ENCODE results near the gene MGST2.
A peak's percentile ranks its signal among the peaks of the same experiment; 100 is the strongest.
"Not testable (repeated sequence)": the region's sequence is repeated elsewhere in the genome, so short reads cannot be mapped to it uniquely, and the experiment has no call there.

Gene MGST2

DNA sequence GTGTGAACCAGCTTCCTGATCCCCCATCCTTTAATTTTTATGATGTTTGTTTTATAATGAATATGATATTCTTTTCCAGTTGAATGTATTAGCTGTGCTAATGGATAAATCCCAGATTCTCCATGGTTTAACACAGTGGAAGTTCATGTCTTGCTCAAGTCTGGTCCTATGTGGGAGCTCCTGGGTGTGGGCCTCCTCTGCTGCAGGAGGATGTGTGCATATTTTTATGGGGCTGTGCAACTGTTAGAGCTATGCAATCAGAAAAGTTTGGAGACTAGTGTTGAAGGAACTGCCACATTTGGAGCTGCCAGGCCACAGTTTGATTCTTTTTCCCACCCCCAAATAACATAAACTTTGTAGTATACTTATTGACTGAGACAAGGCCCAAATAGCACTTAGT lies 24.8 kb downstream of the MGST2 start:
- DNase-seq (ENCODE audit: low spot score in 2 of 2) = no peak
- ATAC-seq (ENCODE audit: low read depth) = no peak
- H3K4me1 Mint-ChIP-seq = no peaks in the 10 kb centered on the region
- H3K27ac Mint-ChIP-seq = no peak overlapping the region
- H3K9me3 Mint-ChIP-seq = no peaks in the 10 kb centered on the region
- no peak overlapping the region for H3K4me3 Mint-ChIP-seq
- H3K27me3 Mint-ChIP-seq = peaks cover 3% of the 10 kb centered on the region
- no peaks in the 10 kb centered on the region for H3K36me3 Mint-ChIP-seq

DNA sequence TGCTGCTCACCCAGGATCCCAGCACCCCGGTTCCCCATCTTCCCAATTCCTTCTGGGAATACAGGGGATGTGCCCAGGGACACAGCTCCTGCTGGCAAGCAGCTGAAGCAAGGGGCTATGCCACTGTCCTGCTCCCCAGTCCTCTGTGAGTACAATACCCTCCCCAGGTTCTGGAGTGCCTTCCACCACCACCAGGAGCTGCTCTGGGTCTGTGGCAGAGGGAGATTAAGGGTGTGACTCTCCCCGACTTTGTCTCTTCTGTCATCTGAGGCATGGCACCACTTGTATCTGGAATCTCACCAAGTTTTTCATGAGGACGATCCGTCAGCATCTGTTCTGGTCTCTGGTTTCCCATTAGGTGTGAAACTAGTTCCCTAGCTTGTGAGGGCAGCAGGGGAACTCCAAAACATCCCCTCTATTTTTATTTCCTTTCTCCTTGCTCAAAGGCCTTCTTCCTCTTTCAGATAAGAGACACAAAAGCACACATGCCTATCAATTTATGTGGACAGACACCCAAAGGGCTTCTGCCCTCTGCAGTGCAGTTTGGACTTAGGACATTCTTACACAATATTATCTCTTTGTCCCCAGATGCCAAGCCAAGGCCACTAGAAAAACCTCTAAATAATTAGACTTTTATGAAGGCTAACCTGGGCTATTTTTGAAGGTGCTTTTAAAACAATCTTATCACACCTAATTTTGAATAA lies 26.8 kb downstream of the MGST2 start:
- Mint-ChIP-seq H3K27ac (no peak overlapping the region), H3K27me3 (peaks cover 1% of the 10 kb centered on the region), H3K9me3 (peaks cover 2% of the 10 kb centered on the region), H3K4me1 (no peaks in the 10 kb centered on the region), H3K36me3 (no peaks in the 10 kb centered on the region), H3K4me3 (no peak overlapping the region)
- no peak for ATAC-seq (ENCODE audit: low read depth)
- no peak for DNase-seq (ENCODE audit: low spot score in 2 of 2)

DNA sequence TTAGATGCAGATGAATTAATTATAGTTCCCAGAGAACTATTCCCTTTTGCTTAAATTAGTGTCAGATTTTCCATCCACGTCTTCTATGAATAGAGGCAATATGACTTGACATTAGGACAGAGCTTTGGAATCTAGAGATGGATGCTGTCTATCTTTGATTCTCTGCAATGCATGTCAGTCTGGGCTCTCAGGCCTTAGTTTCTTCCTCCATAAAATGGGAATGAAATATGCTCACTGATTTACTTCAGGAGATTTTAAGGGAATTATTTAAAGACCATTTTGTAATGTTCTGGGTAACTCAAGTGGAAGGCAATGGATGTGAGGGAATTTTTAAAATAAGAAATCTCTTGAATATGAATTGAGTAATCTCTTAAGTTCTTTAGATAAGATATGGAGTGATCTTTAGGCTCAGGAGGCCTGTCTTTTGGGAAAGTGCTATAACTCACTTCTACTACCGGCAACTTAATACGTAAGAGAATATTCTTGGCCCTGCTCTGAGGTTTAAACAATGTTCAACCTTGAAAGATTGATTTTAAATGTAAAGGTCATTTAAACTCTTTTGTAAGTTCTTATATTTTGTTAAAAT lies 29.0 kb downstream of the MGST2 start:
- Mint-ChIP-seq H3K4me3 (no peak overlapping the region), H3K9me3 (peaks cover 4% of the 10 kb centered on the region), H3K36me3 (peaks cover 1% of the 10 kb centered on the region), H3K4me1 (no peaks in the 10 kb centered on the region), H3K27ac (no peak overlapping the region), H3K27me3 (peaks cover 1% of the 10 kb centered on the region)
- ATAC-seq (ENCODE audit: low read depth) (no peak), DNase-seq (ENCODE audit: low spot score in 2 of 2) (no peak)

DNA sequence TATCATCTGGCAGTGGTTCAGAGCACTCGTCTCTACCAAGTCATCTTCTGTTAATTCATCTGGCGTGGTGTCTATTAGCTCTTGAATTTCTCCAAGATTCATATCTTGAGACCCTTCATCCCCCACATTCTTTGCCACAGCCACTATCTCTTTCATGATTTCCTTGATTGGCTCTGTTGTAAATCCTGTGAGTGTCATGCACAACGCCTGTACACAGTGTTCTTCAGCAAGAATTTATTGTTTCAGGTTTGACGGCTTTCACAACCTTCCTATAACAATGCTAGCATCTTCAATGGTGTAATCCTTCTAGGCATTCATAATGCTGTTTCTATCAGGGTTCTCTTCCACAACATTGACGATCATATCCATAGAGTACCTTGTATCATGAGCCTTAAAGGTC lies 30.9 kb downstream of the MGST2 start:
- DNase-seq (ENCODE audit: low spot score in 2 of 2) = no peak
- no peak for ATAC-seq (ENCODE audit: low read depth)
- H3K27me3 Mint-ChIP-seq = no peaks in the 10 kb centered on the region
- no peak overlapping the region for H3K4me3 Mint-ChIP-seq
- H3K4me1 Mint-ChIP-seq = no peaks in the 10 kb centered on the region
- peaks cover 4% of the 10 kb centered on the region for H3K9me3 Mint-ChIP-seq
- peaks cover 1% of the 10 kb centered on the region for H3K36me3 Mint-ChIP-seq
- H3K27ac Mint-ChIP-seq = no peak overlapping the region

DNA sequence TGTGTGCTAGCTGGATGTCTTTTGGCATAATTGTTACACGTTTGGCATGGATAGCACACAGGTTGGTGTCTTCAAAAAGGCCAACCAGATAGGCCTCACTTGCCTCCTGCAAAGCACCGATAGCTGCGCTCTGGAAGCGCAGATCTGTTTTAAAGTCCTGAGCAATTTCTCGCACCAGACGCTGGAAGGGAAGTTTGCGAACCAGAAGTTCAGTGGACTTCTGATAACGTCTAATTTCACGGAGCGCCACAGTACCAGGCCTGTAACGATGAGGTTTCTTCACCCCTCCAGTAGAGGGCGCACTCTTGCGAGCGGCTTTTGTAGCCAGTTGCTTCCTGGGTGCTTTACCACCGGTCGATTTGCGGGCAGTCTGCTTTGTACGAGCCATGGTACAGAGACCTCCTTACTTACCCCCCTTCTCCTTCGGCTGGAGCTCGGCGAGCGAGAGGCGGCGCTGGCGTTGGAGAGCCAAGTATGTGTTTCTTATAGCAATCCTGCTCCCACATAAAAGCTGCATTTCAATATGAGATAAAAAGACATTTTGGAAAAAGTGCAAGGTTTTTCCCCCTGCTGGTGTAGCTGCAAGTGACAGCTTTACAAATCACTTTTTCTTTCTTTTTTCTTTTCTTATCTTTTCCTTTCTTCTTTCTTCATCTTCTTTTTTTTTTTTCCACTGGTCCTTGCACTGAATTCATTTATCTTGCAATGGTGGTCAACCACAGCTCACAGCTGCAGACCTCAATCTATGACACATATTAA lies 32.7 kb downstream of the MGST2 start:
- not testable (repeated sequence) for DNase-seq (ENCODE audit: low spot score in 2 of 2); H3K36me3 Mint-ChIP-seq; H3K4me1 Mint-ChIP-seq; H3K9me3 Mint-ChIP-seq; H3K27me3 Mint-ChIP-seq; H3K4me3 Mint-ChIP-seq; H3K27ac Mint-ChIP-seq
- ATAC-seq (ENCODE audit: low read depth) = peak; percentile 45

DNA sequence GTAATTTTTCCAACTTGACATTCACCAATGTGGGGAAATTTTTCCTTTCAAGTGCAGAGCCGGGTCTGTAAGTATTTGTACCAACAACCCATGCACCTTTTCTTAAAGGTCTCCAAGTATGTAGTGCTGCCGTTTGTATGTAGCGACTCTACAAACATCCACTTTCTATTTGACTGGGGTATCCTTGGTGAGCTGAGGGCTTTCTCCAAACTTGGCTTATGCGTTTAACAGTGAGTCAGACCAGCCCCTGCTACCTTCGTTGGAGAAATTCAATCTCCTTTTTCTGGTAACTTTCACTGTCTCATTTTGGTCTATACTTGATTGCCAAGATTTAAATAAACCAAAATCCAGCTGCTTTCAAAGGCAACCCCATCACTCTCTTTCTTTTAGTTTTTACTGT lies 34.9 kb downstream of the MGST2 start:
- ATAC-seq (ENCODE audit: low read depth) (no peak), DNase-seq (ENCODE audit: low spot score in 2 of 2) (no peak)
- peaks cover 5% of the 10 kb centered on the region for H3K9me3 Mint-ChIP-seq
- no peak overlapping the region for H3K4me3 Mint-ChIP-seq
- no peaks in the 10 kb centered on the region for H3K27me3 Mint-ChIP-seq
- H3K27ac Mint-ChIP-seq = no peak overlapping the region
- H3K36me3 Mint-ChIP-seq = peaks cover 3% of the 10 kb centered on the region
- H3K4me1 Mint-ChIP-seq = no peaks in the 10 kb centered on the region

DNA sequence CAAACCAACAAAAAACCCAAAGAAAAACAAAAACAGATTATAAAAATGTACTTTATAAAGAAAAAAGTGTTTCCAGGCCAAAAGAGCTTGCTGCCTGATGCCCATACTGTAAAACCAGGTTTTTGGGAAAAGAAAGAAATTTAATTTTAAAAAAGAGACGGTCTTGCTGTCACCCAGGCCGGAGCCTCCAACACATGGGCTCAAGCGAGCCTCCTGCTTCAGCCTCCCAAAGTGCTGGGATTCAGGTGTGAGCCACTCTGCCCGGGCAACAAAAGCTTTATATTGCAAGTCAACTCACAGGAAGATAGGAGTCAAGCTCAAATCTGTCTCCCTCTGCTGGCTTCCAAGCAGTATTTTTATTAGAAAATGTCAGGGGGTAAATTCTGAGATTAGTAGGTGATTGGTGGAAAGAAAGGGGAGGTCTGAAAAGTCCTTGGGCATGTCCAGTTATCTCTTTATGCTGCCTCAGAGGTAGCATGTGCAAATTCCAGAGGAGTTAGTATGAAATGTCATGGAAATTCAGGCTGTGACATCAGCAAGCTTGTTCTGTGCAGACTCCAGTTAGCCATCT lies 39.4 kb downstream of the MGST2 start:
- Mint-ChIP-seq H3K4me3 (no peak overlapping the region), H3K27ac (no peak overlapping the region), H3K36me3 (peaks cover 2% of the 10 kb centered on the region), H3K27me3 (no peaks in the 10 kb centered on the region), H3K9me3 (peaks cover 3% of the 10 kb centered on the region), H3K4me1 (no peaks in the 10 kb centered on the region)
- DNase-seq (ENCODE audit: low spot score in 2 of 2) (no peak), ATAC-seq (ENCODE audit: low read depth) (no peak)

DNA sequence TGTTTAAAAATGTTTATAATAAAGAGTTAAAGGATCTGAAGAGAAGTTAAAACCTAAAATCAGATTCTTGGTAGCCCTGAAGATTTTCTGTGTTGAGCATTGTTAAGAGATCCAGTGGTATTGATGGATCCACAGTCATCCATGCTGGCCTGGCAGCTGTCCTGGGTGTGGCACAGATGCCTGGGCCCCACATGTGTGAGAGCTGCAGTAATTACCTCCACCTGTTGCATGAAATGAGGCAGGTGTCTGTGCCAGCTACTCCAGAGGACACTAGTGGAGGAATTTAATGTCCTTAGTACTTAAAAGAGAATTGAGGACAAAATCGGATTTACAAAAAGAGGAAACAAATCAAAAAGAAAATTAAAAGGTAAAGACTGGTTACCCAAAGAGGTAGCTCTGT lies 44.0 kb downstream of the MGST2 start:
- Mint-ChIP-seq H3K4me3 (no peak overlapping the region), H3K27me3 (peaks cover 3% of the 10 kb centered on the region), H3K9me3 (peaks cover 1% of the 10 kb centered on the region), H3K27ac (no peak overlapping the region), H3K4me1 (no peaks in the 10 kb centered on the region), H3K36me3 (no peaks in the 10 kb centered on the region)
- ATAC-seq (ENCODE audit: low read depth) (no peak), DNase-seq (ENCODE audit: low spot score in 2 of 2) (no peak)

DNA sequence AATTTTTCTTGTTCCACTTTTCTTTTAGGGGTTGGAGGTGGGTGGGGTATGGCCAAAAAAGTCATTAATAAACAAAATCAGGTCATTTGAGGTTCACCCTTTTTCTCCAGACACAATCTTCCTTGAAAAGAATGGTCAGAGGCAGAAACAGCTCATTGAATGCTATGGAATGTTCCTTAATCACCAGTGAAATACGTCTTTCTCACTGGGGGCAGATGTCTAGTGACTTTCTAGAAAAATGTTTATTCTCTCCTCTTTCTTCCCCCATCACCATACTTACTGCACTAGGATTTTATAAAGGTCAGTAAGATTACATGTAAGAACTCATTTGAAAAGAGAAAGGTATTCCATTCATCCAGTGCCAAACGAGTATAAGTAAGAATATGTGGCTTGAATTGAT lies 44.5 kb downstream of the MGST2 start:
- DNase-seq (ENCODE audit: low spot score in 2 of 2) (no peak), ATAC-seq (ENCODE audit: low read depth) (no peak)
- Mint-ChIP-seq H3K27ac (no peak overlapping the region), H3K36me3 (no peaks in the 10 kb centered on the region), H3K27me3 (peaks cover 3% of the 10 kb centered on the region), H3K4me1 (no peaks in the 10 kb centered on the region), H3K4me3 (no peak overlapping the region), H3K9me3 (peaks cover 1% of the 10 kb centered on the region)

DNA sequence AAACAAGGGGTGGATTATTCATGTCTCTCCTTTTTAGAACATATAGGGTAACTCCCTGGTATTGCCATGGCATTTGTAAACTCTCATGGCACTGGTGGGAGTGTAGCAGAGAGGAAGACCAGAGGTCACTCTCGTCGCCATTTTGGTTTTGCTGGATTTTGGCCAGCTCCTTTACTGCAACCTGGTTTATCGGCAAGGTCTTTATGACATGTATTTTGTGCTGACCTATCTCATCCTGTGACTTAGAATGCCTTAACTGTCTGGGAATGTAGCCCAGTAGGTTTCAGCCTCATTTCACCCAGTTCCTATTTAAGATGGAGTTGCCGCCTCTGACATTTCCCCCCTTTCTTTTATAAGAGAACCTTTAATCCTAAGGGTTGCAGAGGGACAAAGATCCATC lies 45.8 kb downstream of the MGST2 start:
- no peak overlapping the region for H3K4me3 Mint-ChIP-seq
- peaks cover 1% of the 10 kb centered on the region for H3K9me3 Mint-ChIP-seq
- ATAC-seq (ENCODE audit: low read depth) = no peak
- no peaks in the 10 kb centered on the region for H3K4me1 Mint-ChIP-seq
- no peak overlapping the region for H3K27ac Mint-ChIP-seq
- DNase-seq (ENCODE audit: low spot score in 2 of 2) = no peak
- no peaks in the 10 kb centered on the region for H3K36me3 Mint-ChIP-seq
- H3K27me3 Mint-ChIP-seq = peaks cover 6% of the 10 kb centered on the region

DNA sequence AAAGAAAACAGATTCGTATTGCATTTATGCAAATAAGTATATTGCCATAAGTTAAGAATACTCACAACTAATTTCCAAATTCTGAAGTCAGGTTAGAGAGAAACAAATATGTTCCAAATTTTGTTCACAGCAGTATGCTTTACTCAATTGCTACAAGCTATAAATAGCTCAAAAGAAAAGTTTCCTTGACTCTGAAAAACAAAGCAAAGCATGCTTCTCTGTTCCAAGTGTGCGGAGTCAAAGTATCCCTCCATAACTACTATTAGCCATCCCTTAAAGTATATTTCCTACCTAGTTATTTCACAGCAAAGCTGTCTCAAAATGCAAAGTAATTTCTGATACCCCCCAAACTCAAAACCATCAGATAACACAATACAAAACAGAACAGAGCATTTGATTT lies 47.3 kb downstream of the MGST2 start:
- H3K4me1 Mint-ChIP-seq = no peaks in the 10 kb centered on the region
- H3K36me3 Mint-ChIP-seq = no peaks in the 10 kb centered on the region
- H3K9me3 Mint-ChIP-seq = peaks cover under 1% of the 10 kb centered on the region
- H3K4me3 Mint-ChIP-seq = no peak overlapping the region
- peaks cover 10% of the 10 kb centered on the region for H3K27me3 Mint-ChIP-seq
- H3K27ac Mint-ChIP-seq = no peak overlapping the region
- no peak for DNase-seq (ENCODE audit: low spot score in 2 of 2)
- ATAC-seq (ENCODE audit: low read depth) = no peak

DNA sequence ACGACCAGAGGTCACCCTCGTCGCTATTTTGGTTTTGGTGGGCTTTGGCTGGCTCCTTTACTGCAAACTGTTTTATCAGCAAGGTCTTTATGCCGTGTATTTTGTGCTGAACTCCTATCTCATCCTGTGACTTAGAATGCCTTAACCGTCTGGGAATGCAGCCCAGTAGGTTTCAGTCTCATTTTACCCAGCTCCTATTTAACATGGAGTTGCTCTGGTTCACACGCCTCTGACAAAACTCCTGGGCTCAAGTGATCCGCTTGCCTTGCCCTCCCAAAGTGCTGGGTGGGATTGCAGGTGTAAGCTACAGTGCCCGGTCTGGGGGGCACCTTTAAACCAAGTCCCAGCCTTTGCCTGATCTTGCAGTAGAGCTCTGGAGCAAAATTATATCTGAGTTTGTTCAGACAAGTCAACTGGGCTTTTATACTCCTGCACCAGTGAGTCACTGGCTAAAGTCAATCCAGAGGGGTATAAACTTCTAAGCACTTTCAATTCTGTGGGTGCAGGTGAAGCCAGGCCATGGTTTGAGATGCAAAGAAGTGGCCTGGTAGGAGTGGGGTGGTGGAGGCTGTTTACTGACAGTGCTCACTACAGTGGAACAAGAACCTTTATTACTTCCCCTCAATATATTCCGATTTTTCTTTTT lies 50.2 kb downstream of the MGST2 start:
- Mint-ChIP-seq H3K27me3 (peaks cover 8% of the 10 kb centered on the region), H3K27ac (no peak overlapping the region), H3K4me3 (no peak overlapping the region), H3K36me3 (no peaks in the 10 kb centered on the region), H3K4me1 (no peaks in the 10 kb centered on the region), H3K9me3 (no peaks in the 10 kb centered on the region)
- DNase-seq (ENCODE audit: low spot score in 2 of 2) = no peak
- ATAC-seq (ENCODE audit: low read depth) = no peak

DNA sequence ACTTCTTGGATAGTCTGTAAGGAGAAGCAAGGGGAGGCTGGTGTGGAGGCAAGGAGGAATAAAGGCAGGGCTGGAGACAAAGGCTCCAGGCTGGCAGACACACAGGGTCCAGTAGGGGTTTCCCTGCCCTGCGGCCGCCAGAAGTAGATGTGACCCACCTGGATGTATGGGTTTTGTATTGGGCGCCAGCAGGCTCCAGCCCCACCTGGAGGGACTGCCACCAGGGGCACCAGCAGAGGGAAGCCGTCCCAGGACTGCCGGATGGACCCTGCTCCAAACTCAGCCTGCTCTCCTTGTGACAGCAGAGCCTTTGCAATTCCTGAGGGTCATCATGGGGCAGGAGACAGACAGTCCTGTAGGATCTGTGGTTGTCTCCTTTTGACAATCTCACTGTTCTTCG lies 52.7 kb downstream of the MGST2 start:
- Mint-ChIP-seq H3K27ac (no peak overlapping the region), H3K4me1 (no peaks in the 10 kb centered on the region), H3K27me3 (peaks cover 8% of the 10 kb centered on the region), H3K4me3 (no peak overlapping the region), H3K36me3 (no peaks in the 10 kb centered on the region), H3K9me3 (no peaks in the 10 kb centered on the region)
- DNase-seq (ENCODE audit: low spot score in 2 of 2) (no peak), ATAC-seq (ENCODE audit: low read depth) (no peak)

DNA sequence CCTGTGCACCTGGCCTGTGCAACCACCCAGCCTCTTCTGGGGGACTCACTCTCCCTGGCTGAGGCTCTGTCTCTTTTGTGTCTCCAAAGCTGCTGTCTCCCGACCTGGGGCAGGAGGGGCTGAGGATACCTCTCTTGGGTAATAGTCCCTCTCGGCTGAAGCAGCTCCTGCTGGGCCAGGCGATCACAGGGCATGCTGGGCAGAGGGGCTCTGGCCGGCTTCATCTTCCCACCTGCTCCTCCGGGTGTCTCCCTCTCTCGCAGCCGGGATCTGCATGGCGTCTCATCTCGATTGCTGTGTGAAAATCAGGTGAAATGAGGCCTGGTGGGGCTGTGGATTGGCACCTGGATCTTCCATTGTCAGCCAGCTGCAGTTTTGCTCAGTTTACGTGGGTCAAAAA lies 53.2 kb downstream of the MGST2 start:
- Mint-ChIP-seq H3K4me1 (no peaks in the 10 kb centered on the region), H3K27me3 (peaks cover 8% of the 10 kb centered on the region)
- ATAC-seq (ENCODE audit: low read depth) = no peak

More for the DNA sequence above, 53.2 kb downstream of the MGST2 start:
- no peak overlapping the region for H3K4me3 Mint-ChIP-seq
- H3K27ac Mint-ChIP-seq = no peak overlapping the region
- DNase-seq (ENCODE audit: low spot score in 2 of 2) = no peak
- no peaks in the 10 kb centered on the region for H3K9me3 Mint-ChIP-seq
- H3K36me3 Mint-ChIP-seq = no peaks in the 10 kb centered on the region

Data from memory B cell (primary cell).